HG03159 (cell line): ENCODE data around the gene CCDC32.

Experiments used
- ATAC-seq: cut with Tn5 transposase; IDR thresholded peaks from one replicate; pipeline ENCODE4 v1.9.1; 2021; ENCODE audit warnings: mild to moderate bottlenecking, moderate library complexity; ENCODE audit not compliant: unreplicated experiment

The CCDC32 gene

GRCh38 chr15:40567111-40567510 is 2.3 kb upstream of the CCDC32 start:
- no peak for ATAC-seq

- no peak for ATAC-seq
These were observed 744 bp upstream of the CCDC32 start for GRCh38 chr15:40565333-40566238.

- ATAC-seq, result no peak
These were observed 1.4 kb downstream of the CCDC32 start for GRCh38 chr15:40563426-40563825.

- ATAC-seq, result no peak
These were observed 2.2 kb downstream of the CCDC32 start for GRCh38 chr15:40562691-40563090.

- no peak for ATAC-seq
These were observed 5.7 kb downstream of the CCDC32 start for GRCh38 chr15:40558952-40559742.

GRCh38 chr15:40555876-40556275 is 9.0 kb downstream of the CCDC32 start:
- ATAC-seq, result no peak

- ATAC-seq, result no peak
These were observed 10.7 kb downstream of the CCDC32 start for GRCh38 chr15:40554161-40554525.

GRCh38 chr15:40550341-40551037 is 14.4 kb downstream of the CCDC32 start:
- ATAC-seq, result peak; percentile 67

GRCh38 chr15:40549894-40550293 is 14.9 kb downstream of the CCDC32 start:
- ATAC-seq, result no peak

- ATAC-seq, result no peak
These were observed 16.2 kb downstream of the CCDC32 start for GRCh38 chr15:40548610-40549009.

GRCh38 chr15:40545457-40545856 is 19.4 kb downstream of the CCDC32 start:
- no peak for ATAC-seq

- peak; percentile 58 for ATAC-seq
These were observed 21.1 kb downstream of the CCDC32 start for GRCh38 chr15:40543631-40544294.

- no peak for ATAC-seq
These were observed 21.8 kb downstream of the CCDC32 start for GRCh38 chr15:40543082-40543481.

- no peak for ATAC-seq
These were observed 25.9 kb downstream of the CCDC32 start for GRCh38 chr15:40538976-40539375.

- no peak for ATAC-seq
These were observed 28.3 kb downstream of the CCDC32 start for GRCh38 chr15:40536501-40536900.

GRCh38 chr15:40534371-40534770 is 30.5 kb downstream of the CCDC32 start:
- no peak for ATAC-seq

- no peak for ATAC-seq
These were observed 31.0 kb downstream of the CCDC32 start for GRCh38 chr15:40533763-40534364.

- no peak for ATAC-seq
These were observed 36.0 kb downstream of the CCDC32 start for GRCh38 chr15:40528801-40529200.

GRCh38 chr15:40525855-40526254 is 39.0 kb downstream of the CCDC32 start:
- ATAC-seq, result no peak

- no peak for ATAC-seq
These were observed 41.2 kb downstream of the CCDC32 start for GRCh38 chr15:40523611-40524010.
